Neural cell (in vitro differentiated cells): Measurements from ENCODE around the gene SETD9. TPM values are rescaled to one million over a fixed set of nuclear protein-coding genes. Genes with fewer than 3 reads are reported as not detected.

Source experiments
- H2AFZ ChIP-seq: fragments of 200-600, 300-800 bp; sonication (generic), shearing (Covaris generic); 2 replicates; pipeline ENCODE4 v1.6.0; 2014; ENCODE audit warnings: low read depth, mild to moderate bottlenecking, antibody characterized with exemption, low read length, moderate library complexity
- H3F3A ChIP-seq: fragments of 200-600 bp; shearing (Covaris generic); 2 replicates; pipeline ENCODE4 v1.6.1; 2016; ENCODE audit warnings: mild to moderate bottlenecking, moderate library complexity, mixed read lengths, antibody characterized with exemption, low read length; ENCODE audit not compliant: insufficient read depth, poor library complexity, severe bottlenecking
- H3K27ac ChIP-seq: fragments of 200-600, 300-800 bp; sonication (generic), shearing (Covaris generic); 2 replicates; pipeline ENCODE4 v1.5.1; 2014; ENCODE audit warnings: mild to moderate bottlenecking, low read length, moderate library complexity
- H3K27me3 ChIP-seq: fragments of 300-800, 200-600 bp; sonication (generic), shearing (Covaris generic); 2 replicates; pipeline ENCODE4 v1.6.0; 2014; ENCODE audit warnings: mild to moderate bottlenecking, low read depth, low read length, moderate library complexity; ENCODE audit not compliant: insufficient read depth
- H3K36me3 ChIP-seq: fragments of 300-800, 200-600 bp; sonication (generic), shearing (Covaris generic); 2 replicates; pipeline ENCODE4 v1.5.1; 2014; ENCODE audit warnings: mild to moderate bottlenecking, antibody characterized with exemption, low read length, moderate library complexity; ENCODE audit not compliant: insufficient read depth
- H3K4me2 ChIP-seq: fragments of 300-800, 200-600 bp; sonication (generic), shearing (Covaris generic); 2 replicates; pipeline ENCODE4 v1.6.0; 2014; ENCODE audit warnings: mild to moderate bottlenecking, low read length
- H3K4me3 ChIP-seq: fragments of 300-800, 200-600 bp; sonication (generic), shearing (Covaris generic); 2 replicates; pipeline ENCODE4 v1.5.1; 2014; ENCODE audit warnings: mild to moderate bottlenecking, low read length, moderate library complexity
- H3K79me2 ChIP-seq: fragments of 200-600 bp; shearing (Covaris generic); replicated peaks from 2 replicates; pipeline ENCODE4 v1.6.0; 2014; ENCODE audit warnings: mild to moderate bottlenecking, low read length, moderate library complexity; ENCODE audit not compliant: insufficient read depth
- H3K9ac ChIP-seq: fragments of 300-800, 200-600 bp; sonication (generic), shearing (Covaris generic); 2 replicates; pipeline ENCODE4 v1.6.1; 2016; ENCODE audit warnings: mild to moderate bottlenecking, low read length, mixed read lengths
- H3K9me2 ChIP-seq: fragments of 200-600 bp; shearing (Covaris generic); 2 replicates; pipeline ENCODE4 v1.6.1; 2016; ENCODE audit warnings: mild to moderate bottlenecking, low read length, mixed read lengths; ENCODE audit not compliant: insufficient read depth
- H3K9me3 ChIP-seq: fragments of 200-600, 300-800 bp; sonication (generic), shearing (Covaris generic); 2 replicates; pipeline ENCODE4 v1.6.1; 2016; ENCODE audit warnings: mild to moderate bottlenecking, mixed run types, low read length, moderate library complexity, mixed read lengths
- H4K20me1 ChIP-seq: fragments of 200-600 bp; shearing (Covaris generic); 2 replicates; pipeline ENCODE4 v1.6.1; 2016; ENCODE audit warnings: mild to moderate bottlenecking, mixed run types; ENCODE audit not compliant: insufficient read depth
- EP300 ChIP-seq: fragments of 450-650 bp; conservative IDR thresholded peaks from 2 replicates; pipeline ENCODE4 v1.6.1; 2014; ENCODE audit warnings: antibody characterized with exemption, mild to moderate bottlenecking, moderate library complexity; ENCODE audit not compliant: poor library complexity, severe bottlenecking
- EZH2 ChIP-seq: fragments of 200-600, 300-800 bp; shearing (Covaris generic), sonication (generic); IDR thresholded peaks from 2 replicates; pipeline ENCODE4 v1.6.1; 2014; ENCODE audit warnings: antibody characterized with exemption, low read length, borderline replicate concordance, mild to moderate bottlenecking; ENCODE audit not compliant: insufficient read depth, poor library complexity, severe bottlenecking
- MXI1 ChIP-seq: fragments of 450-650 bp; conservative IDR thresholded peaks from 2 replicates; pipeline ENCODE4 v1.6.1; 2014; ENCODE audit warnings: antibody characterized with exemption, mild to moderate bottlenecking; ENCODE audit not compliant: poor library complexity, severe bottlenecking
- POLR2AphosphoS5 ChIP-seq: IDR thresholded peaks from 2 replicates; pipeline ENCODE4 v1.6.1; 2012
- RAD21 ChIP-seq: fragments of 450-650 bp; conservative IDR thresholded peaks from 2 replicates; pipeline ENCODE4 v1.6.1; 2014; ENCODE audit warnings: antibody characterized with exemption, mild to moderate bottlenecking, moderate library complexity
- SMC3 ChIP-seq: fragments of 450-650 bp; conservative IDR thresholded peaks from 2 replicates; pipeline ENCODE4 v1.6.1; 2014; ENCODE audit warnings: antibody characterized with exemption, mild to moderate bottlenecking, moderate library complexity; ENCODE audit not compliant: poor library complexity
- TAF1 ChIP-seq: IDR thresholded peaks from 2 replicates; pipeline ENCODE4 v1.6.1; 2012; ENCODE audit warnings: low read depth
- polyA plus RNA-seq: library from polyadenylated mRNA; depleted of rRNA; stranded (reverse); fragments of >200 nt; gene quantifications from 2 replicates; pipeline ENCODE4 v1.2.3, GENCODE V29; 2014
- TF ChIP-seq, protein P1 (sequence below): IDR thresholded peaks from 2 replicates; pipeline ENCODE4 v1.6.1; 2012; ENCODE audit warnings: borderline replicate concordance
- TF ChIP-seq, protein P2 (sequence below): fragments of 450-650 bp; IDR thresholded peaks from 2 replicates; pipeline ENCODE4 v1.5.1; 2014; ENCODE audit warnings: antibody characterized with exemption, mild to moderate bottlenecking, moderate library complexity; ENCODE audit not compliant: poor library complexity, severe bottlenecking

The SETD9 gene
- polyA plus RNA-seq, 1 donor from 2014 or later = 11.4 TPM

DNA sequence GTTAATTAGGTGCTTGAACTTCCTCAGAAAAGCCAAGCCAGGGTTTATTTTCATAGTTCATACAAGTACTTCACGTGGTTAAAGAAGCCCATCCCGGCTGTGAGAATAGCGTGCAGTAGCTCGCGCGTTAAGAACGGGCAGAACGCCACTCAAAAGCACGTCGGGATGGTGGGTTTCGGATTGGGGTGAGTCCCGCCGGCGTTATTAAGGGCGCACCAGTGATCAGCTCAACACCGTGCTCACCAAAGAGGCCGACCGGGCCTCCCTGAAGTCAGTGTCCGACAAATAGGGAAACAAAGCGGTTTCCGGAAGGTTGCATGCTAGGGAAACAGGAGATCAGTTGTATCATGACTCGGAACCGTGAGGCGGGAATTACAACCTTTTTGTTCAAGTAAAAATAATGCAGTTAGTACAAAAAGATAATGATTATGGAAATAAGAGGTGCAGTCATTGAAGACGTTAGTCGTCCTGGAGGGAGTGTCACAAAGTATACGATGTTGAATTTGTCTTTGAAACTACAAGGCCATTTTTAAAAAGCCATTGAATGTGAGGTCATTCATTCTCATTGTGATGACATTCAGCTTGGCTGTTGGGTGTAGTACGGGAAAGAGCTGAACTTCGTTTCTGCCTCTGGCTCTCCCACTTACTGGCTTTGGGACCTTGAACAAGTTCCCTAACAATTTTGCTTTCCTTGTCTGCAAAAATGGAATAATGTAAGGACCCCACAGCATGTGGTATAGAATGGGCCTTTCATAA, 992 bp downstream of the SETD9 start:
- Histone ChIP-seq H2AFZ (peak overlapping the region; percentile 57), H3K9me3 (no peaks in the 10 kb centered on the region), H3K36me3 (no peaks in the 10 kb centered on the region), H3K79me2 (no peaks in the 10 kb centered on the region), H4K20me1 (no peaks in the 10 kb centered on the region), H3F3A (no peaks in the 10 kb centered on the region), H3K9ac (peak overlapping the region; percentile 64), H3K4me3 (peak overlapping the region; percentile 78), H3K4me2 (peak overlapping the region; percentile 71), H3K27me3 (no peaks in the 10 kb centered on the region), H3K27ac (peak overlapping the region; percentile 34), H3K9me2 (no peaks in the 10 kb centered on the region)
- peak; percentile 82 for TF ChIP-seq MXI1
- TF ChIP-seq, protein P1, sequence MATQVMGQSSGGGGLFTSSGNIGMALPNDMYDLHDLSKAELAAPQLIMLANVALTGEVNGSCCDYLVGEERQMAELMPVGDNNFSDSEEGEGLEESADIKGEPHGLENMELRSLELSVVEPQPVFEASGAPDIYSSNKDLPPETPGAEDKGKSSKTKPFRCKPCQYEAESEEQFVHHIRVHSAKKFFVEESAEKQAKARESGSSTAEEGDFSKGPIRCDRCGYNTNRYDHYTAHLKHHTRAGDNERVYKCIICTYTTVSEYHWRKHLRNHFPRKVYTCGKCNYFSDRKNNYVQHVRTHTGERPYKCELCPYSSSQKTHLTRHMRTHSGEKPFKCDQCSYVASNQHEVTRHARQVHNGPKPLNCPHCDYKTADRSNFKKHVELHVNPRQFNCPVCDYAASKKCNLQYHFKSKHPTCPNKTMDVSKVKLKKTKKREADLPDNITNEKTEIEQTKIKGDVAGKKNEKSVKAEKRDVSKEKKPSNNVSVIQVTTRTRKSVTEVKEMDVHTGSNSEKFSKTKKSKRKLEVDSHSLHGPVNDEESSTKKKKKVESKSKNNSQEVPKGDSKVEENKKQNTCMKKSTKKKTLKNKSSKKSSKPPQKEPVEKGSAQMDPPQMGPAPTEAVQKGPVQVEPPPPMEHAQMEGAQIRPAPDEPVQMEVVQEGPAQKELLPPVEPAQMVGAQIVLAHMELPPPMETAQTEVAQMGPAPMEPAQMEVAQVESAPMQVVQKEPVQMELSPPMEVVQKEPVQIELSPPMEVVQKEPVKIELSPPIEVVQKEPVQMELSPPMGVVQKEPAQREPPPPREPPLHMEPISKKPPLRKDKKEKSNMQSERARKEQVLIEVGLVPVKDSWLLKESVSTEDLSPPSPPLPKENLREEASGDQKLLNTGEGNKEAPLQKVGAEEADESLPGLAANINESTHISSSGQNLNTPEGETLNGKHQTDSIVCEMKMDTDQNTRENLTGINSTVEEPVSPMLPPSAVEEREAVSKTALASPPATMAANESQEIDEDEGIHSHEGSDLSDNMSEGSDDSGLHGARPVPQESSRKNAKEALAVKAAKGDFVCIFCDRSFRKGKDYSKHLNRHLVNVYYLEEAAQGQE = no peak
- TF ChIP-seq SMC3 = peak; percentile 37

DNA sequence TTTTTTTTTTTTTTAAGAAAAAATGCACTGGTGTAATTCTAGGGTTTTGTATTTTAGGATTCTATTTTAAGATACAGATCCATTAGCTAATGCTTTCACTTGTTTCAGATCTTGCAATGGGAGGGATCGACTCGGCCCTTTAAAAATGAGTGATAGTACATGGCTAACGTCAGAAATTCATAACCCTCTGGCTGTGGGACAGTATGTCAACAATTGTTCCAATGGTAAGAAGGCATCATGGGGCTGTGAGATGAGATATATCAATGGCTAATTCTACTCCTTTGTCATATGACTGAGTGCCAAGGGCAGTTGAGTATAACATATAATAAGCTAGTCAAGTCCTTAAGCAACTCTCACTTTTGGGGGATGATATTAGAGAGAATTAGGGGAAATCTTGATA, 4.4 kb downstream of the SETD9 start:
- Histone ChIP-seq H3K27ac (no peak overlapping the region), H2AFZ (no peak overlapping the region)
- TF ChIP-seq EZH2 (no peak), TAF1 (no peak), SMC3 (no peak), RAD21 (no peak), EP300 (no peak), MXI1 (no peak), POLR2AphosphoS5 (no peak)
- TF ChIP-seq, protein P2, sequence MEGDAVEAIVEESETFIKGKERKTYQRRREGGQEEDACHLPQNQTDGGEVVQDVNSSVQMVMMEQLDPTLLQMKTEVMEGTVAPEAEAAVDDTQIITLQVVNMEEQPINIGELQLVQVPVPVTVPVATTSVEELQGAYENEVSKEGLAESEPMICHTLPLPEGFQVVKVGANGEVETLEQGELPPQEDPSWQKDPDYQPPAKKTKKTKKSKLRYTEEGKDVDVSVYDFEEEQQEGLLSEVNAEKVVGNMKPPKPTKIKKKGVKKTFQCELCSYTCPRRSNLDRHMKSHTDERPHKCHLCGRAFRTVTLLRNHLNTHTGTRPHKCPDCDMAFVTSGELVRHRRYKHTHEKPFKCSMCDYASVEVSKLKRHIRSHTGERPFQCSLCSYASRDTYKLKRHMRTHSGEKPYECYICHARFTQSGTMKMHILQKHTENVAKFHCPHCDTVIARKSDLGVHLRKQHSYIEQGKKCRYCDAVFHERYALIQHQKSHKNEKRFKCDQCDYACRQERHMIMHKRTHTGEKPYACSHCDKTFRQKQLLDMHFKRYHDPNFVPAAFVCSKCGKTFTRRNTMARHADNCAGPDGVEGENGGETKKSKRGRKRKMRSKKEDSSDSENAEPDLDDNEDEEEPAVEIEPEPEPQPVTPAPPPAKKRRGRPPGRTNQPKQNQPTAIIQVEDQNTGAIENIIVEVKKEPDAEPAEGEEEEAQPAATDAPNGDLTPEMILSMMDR = no peak
- TF ChIP-seq, protein P1 = no peak

More for the DNA sequence above, 4.4 kb downstream of the SETD9 start:
- Histone ChIP-seq H3K79me2 (no peaks in the 10 kb centered on the region), H3K9me3 (no peaks in the 10 kb centered on the region), H3K9ac (no peak overlapping the region), H3K4me3 (no peak overlapping the region), H3K9me2 (no peaks in the 10 kb centered on the region), H3F3A (no peaks in the 10 kb centered on the region), H3K36me3 (no peaks in the 10 kb centered on the region), H3K4me2 (no peak overlapping the region), H3K27me3 (no peaks in the 10 kb centered on the region), H4K20me1 (no peaks in the 10 kb centered on the region)
